ENCODE results near the gene ELL.

The ELL gene

DNA sequence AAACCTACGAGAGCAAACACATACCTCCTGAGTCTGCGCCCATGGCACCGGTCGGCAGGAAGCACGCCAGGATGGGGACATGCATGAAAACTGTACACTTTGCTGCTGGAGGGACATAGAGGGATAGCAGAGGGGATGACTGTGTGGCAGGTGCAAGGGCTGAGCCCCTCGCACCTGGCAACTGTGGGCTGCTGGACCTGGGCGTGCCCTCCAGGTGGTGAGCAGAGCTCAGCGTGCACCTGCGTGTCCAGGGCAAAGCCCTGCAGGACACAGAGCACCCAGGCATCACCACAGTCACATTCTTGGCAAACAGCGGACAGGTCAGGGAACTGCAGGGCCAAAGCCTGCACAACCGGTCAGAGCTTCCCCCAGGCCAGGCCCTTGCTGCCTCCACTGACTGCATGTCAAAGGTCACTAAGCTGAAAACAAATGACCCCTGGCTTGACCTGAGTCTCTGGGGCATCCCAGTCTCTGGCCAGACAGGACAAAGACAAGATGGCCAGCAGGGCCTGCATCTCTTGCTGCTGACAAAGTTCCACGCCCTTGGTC is 75.0 kb downstream of the ELL start:
- DNase-seq (ENCODE audit: low read depth in 2 of 2, low spot score in 1 of 2) = no peak

DNA sequence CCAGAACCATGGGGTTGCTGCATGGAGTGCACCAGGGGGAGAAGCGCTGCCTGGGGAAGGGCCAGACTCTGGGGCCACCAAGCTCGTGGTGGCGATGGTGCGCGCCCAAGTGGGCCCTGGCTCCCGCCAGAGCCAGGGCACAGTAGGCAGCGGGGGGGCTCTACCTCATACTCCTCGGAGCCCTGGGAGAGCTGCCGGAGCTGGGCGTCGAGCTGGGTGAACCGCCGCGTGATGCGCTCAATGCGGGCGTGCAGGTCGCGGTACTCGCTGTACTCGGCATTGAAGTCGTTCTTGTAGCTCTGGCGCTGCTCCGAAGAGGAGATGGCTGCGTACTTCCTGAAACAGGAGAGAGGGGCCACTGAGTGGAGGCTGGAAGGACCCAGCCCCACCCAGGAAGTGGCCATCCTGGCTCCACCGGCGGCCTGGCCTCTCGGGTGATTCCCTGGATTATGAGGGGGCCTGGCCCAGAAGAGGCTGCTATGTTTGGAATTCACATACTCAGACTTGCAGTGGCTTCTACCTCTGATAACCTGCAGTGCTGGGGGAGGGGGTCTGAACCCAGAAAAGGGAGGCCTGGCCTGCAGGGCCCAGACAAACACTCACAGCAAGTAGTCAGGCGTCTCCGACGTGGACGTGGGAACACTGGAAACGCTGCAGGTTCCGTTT is 75.6 kb downstream of the ELL start:
- no peak for DNase-seq (ENCODE audit: low read depth in 2 of 2, low spot score in 1 of 2)

DNA sequence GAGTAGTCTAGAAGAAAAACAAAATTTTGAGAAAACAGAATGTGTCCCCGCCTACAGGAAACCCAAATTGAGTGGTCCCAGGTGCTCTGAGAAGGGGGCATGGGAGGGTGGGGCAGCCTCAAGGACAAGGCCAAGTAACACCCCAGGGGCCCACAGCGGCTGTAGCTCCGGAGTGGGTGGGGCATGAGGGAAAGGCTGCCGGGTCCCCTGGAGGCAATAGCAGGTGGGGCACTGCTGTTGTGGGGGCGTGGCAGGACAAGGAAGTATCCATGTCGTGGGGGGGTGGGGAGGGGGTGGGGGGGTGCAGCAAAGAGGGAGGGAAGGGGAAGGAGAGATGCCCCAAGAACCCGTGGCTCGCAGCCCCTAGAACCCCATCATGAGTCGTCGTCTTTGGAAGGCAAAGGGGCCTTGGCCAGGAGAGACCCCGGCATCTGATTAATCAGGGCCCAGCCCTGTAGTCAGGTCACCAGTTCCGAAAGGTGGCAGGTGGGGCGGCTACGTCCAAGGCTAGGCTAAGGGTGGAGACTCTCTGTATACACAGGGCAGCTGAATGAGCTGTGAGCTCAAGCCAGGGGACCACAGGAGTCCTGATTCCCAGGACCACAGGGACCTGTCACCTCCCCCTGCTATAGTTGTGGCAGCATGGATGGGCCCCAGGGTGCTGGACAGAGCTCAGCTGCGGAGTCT is 76.5 kb downstream of the ELL start:
- DNase-seq (ENCODE audit: low read depth in 2 of 2, low spot score in 1 of 2) = no peak

DNA sequence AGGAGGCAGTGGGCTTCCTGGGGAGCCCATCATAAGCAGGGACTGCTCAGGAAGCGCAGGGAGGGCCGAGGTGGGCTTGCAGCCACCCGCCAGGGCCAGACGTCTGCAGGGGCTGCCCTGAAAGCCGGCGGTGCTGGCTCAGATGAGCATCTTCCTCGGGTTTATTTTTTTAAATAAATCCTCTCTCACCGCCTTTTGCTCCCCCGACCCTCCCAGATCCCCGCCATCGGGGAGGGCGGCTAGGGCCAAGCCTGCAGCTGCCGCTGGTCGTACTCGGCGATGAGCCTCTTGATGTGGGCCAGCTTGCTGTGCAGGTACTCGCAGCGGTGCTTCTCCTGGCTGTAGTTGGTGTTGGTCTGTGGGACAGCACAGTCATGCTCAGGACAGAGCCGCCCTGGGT is 77.4 kb downstream of the ELL start:
- no peak for DNase-seq (ENCODE audit: low read depth in 2 of 2, low spot score in 1 of 2)

DNA sequence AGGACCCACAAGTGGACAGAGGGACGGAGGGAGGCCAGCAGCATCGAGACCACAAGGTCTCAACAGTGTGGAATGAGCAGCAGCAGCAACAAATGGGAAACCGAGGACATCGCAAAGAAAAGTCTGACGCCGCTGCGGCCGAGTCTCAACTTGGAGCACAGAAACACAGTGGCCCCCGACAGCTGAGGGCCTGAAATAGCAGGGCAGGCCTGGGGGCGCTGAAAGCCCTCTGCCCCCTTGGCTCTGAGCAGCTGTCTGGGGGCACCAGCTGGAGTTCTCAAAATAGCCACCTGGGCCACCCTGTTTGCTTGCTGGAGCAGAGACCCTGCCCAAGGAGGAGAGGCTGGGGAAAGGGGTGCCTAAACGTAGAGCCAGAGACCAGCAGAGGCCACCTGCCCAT is 78.0 kb downstream of the ELL start:
- no peak for DNase-seq (ENCODE audit: low read depth in 2 of 2, low spot score in 1 of 2)

DNA sequence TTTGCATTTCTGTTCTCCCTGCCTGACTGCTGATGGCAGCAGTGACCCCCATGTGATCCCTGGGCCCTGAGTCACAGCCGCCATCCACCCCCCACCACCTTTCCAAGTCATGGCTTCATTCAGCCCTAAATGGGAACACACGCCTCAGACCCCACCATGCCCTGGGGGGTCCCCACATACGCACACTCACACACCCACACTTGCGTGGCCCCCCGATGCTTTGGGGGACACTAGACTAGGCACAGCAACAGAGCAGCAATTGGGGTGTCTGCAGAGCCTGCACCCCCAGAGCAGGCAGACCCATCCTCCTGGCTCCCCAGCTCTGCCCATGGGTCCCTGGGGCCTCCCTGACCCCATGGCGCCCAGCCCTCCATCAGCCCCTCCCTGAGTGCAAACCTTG is 78.5 kb downstream of the ELL start:
- DNase-seq (ENCODE audit: low read depth in 2 of 2, low spot score in 1 of 2) = no peak

DNA sequence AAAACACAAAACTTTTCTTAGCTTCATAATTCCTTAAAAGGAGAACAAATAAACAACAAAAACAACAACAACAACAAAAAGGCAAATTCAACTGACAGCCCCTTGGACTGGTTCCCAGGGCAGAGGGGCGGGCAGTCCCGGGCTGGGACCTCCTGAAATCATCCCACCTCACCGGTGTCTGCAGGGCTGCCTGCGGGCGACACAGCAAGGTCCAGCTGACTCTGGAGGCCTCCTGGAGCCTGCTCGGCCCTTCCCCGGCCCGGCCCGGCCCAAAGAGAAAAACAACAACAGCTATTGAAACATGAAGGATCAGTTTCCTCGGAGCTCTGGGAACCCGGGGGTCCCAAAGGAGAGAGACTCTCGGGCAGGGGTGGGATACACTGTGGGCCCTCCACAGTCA is 78.9 kb downstream of the ELL start:
- no peak for DNase-seq (ENCODE audit: low read depth in 2 of 2, low spot score in 1 of 2)

DNA sequence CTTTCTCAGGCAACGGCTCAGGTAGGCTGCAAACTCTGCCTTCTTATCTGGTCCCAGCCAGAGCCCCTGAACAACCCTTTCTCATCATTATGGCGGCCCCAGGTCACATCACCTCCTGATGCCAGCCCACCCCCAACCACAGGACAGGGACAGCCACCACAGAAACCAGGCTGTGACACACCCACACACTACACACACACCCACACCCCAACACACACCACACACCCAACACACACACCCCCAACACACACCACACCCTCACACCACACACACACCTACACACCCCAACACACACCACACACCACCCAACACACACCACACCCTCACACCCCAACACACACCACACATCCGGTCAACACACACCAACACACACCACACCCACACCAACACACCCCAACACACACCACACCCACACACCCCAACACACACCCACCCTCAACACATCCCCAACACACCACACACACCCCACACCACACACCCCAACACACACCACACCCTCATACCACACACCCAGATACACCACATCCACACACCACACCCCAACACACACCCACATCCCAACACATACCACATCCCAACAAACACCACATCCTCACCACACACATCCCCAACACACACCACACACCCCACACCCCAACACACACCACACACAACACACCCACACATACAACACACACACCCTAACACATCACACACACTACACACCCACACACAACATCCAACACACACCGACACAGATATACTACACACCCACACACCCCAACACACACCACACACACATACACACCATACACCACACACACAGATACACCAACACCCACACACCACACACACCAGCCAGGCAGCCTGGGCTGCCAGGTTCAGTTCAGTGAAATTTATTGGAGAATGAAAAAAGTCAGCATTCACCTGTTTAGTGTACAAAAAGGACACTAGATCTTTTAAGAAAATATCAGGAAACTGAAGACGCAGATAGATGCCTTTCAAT is 79.8 kb downstream of the ELL start:
- no peak for DNase-seq (ENCODE audit: low read depth in 2 of 2, low spot score in 1 of 2)

DNA sequence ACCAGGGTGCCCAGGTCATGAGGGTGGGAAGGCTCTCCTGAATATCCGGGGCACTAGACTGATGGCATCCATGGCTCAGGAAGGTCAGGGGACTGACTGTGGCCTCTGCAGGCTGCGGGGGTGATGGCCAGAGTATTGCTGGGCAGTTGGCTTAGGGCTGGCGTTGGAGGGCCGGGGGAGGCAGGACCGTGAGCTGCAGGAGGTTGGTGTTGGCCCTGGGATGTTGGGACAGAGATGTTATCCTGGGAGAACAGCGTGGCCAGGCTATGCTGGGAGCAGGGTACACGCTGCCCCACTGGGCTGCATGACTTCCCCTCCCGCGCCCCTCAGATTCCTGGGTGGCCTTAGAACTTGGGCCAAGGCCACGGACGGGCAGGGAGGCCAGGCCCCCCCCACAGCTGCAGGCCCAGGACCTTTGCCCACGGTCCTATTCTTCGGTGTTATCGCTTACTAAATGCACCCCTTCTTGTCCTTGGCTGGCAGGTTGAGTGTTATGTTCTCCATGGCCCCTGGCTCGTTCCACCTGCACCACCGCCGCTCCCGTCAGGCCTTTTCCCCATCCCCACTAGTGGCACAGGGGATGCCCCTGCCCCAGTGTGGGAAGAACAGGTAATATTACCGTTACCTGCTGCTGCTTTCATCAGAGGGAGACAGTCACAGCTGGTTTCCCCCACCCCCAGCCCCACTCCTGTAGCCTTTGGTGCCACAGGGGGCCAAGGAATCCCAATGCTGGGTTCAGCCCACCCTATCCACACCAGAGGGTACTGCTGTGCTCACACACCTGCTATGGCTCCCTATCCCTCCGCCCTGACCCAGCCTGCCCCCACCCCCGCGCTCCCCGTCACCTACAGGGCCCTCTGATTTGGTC is 80.7 kb downstream of the ELL start:
- DNase-seq (ENCODE audit: low read depth in 2 of 2, low spot score in 1 of 2) = no peak

DNA sequence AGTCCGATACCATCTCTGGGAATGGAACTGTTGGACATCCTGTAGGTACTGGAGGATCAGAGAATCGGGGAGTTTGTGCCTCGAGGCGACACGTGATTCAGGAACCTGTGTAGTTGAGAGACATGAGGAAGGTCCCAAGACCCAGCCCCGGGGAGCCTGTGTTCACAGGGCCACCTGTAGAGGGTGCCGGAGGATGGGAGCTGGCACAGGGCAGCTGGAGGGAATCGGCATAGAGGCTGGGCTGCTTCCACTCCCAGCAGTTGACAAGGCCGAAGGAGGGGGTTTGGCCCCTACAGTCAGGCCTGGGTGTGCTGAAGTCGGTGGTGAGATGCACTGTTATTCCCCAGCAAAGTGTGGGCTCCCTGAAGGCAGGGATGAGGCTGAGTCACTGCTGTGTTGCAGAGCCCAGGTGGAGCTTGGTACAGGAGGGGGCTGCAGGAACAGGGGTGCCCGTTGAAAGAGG is 81.4 kb downstream of the ELL start:
- no peak for DNase-seq (ENCODE audit: low read depth in 2 of 2, low spot score in 1 of 2)

DNA sequence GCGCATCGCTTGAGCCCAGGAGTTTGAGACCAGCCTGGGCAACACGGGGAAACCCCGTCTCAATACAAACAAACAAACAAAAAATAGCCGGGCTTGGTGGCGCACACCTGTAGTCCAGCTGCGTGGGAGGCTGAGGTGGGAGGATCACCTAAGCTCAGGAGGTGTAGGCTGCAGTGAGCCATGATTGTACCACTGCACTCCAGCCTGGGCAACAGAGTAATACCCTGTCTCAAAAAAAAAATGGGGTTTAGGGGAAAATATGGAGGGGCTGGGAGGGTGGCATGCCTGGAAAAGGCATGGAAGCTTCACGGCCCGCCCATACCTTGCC is 82.0 kb downstream of the ELL start:
- DNase-seq (ENCODE audit: low read depth in 2 of 2, low spot score in 1 of 2) = no peak

DNA sequence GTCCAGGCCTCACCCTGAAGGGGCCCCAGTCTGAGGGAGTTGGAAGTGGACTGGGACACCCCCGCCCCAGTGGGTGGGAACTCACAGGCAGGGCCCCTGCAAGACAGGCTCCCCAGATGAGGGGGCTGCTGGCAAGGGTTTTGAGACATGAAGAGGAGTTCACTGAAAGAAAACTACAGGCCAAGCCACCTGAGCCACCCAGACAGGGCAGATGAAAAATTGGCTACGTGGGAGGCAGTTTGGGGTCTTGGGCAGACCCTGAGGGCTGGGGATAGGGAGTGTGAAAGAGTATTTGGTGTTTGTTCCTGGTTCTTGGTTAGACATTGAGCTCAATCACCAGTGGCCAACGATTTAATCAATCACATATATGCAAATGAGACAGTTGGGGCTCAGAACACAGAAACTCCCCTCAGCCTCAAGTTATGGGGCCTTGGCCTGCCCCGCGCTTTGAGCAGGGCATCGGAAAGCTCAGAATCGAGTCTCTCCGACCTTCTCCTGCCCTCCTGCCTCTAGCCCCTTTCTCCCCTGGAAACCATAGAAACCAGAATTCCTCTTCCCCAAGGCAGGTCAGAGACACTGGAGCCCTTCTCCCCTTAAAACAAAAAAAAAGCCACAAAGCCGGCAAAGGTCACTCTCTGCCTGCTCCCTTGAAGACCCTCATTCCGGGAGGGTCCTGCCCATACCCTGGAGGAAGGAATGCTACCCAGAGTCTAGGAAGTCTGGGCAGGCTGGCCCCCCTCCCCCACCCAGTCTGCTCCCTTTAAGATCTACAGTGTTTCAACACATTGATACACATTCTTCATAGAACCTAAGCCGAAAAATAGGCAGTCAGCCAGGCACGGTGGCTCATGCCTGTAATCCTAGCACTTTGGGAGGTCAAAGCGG is 82.6 kb downstream of the ELL start:
- no peak for DNase-seq (ENCODE audit: low read depth in 2 of 2, low spot score in 1 of 2)

DNA sequence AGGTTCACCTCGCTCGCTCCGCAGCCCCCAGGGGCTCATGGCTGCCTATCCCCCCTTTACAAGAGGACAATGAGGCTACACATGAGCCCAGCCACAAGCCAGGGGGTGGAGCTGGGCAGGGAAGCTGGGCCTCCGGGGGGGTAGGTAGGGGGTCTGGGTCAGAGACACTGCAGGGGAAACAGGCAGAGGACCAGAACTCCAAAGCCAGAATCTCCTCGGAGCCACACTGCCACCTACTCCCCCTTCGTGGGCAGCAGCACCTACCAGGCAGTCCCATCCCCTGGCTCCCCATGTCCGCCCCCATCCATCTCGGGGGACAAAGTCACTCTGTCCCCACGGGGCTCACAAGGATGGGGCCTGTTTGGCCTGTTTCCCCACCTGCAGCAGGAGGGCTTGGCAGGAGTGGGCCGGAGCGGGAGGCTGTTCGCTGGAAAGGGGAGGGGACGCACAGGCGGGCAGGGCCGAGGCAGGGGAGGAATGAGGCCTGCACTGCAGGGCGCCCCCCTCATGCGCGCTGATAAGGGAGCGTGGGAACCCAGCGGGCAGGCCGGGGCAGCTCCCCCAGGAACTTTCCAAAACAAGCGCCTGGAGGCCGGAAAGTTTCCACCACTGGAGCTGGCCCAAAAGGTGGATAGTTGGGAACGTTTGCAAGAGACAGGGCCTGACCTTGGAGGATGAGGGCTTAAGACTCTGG is 83.4 kb downstream of the ELL start:
- no peak for DNase-seq (ENCODE audit: low read depth in 2 of 2, low spot score in 1 of 2)

DNA sequence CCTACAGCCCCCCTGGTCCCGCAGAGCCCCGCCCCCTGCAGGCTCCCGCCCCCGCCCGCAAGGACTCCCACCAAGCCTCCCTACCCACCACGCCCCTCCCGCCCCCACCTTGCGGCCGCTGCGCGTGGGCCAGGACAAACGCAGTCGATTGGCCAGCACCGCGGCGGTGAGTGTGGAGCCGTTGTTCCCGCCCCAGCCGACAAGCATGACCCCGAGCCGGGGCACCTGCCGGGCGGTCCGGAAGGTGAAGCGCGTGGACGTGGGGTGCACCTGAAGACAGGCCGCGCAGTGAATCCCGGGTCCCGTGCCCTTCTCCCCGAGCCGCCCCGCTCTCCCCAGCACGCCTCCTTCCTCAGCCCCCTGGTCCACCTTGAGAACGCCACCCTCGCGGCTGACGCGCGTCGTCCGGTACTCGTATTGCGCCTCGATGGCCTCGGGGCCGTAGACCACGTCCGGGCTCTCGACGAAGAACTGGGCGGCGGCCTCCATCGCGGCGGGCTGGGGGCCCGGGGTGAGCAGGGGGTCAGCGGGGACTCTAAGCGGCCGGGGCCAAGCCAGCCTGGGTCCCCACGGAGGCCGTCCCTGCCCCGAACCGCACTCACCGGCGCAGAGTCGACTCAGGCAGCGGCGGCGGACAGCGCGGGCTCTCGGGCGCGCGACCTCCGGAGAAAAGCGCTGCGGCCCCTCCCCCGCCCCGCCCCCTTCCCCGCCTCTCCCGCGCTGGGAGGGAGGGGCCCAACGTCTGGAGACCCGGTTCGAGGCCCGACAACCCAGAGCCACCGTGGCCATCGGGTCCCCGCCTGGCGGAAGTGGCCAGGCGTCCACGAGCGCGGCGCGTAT is 84.2 kb downstream of the ELL start, which contains the start of gene ISYNA1:
ISYNA1 (minus strand) TSS at position 643 of the 840 bp plus-strand sequence; CDS start at position 489, 154 bp downstream.
- peak; percentile 33 to 64 for DNase-seq (ENCODE audit: low read depth in 2 of 2, low spot score in 1 of 2)

DNA sequence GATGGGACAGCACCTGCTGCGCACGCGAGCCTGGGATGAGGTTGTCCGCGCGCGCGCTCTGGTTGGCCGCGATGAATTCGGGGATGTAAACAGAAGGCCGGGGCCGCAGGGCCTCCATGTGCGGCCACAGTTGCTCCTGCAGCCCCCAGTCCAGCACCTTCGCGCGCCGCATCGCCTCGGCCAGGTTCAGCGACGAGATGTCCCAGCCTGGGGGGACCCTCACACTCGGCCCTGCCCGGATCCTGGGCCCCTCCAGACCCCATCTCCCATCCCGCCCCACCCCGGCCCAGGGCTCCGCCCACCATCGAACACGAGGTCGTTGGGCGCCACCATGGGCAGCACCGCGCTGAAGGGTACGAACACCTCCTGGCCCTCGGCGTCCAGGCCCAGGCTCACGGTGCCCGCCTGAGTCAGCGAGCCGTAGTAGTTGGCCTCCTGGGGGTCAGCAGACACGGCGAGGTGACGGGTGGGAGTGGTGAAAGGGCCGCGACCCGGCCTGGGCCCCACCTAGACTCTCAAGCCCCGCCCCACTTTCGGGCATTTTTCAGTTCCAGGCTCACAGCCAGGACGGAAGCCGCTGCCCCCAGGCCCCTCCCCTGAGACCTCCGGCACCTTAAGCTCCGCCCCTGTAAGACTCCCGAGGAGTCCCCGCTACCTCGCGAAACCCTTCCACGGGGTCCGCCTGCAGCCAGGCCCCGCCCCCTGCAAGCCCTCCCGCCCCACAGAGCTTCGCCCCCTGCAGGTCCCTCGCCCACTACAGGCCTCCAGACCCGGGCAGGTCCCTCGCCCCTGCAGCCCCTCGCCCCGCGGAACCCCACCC is 85.0 kb downstream of the ELL start:
- DNase-seq (ENCODE audit: low read depth in 2 of 2, low spot score in 1 of 2) = peak; percentile 60 to 75

DNA sequence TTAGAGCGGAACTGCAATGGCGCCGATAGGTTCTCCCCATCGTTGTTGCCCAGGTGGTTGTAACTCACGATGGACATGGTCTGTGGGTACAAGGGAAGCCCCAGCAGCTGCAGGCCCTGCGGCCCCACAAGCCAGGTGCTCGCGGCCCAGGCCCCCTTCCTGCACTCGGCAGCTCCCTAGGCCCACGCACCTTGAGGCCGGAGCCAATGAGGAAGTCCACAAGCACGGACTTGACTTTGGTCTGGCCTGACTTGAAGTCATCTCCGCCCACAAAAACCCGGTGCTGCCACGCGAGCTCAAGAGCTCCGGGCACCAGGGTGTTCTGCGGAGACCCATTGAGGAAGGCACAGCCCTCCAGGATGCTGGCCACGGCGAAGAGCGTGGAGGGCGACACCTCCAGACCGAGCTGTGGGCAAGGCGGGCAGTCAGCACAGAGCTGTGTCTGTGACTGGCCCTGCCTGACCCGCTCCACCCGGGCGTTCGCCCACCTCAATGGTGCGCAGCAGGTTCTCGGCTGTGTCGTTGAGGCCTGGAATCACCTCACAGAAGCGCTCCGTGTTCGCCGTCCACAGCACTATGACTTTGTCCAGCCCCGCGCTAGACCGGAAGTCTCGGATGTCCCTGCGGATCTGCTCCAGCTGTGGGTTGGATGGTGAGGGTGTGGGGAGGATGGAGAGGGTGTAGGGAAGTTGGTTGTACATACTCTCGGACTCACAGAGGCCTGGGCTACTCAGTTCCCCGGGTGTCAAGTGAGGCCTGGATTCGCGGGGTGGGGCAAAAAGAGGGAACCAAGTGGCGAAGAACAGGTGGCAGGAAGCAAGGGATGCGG is 85.8 kb downstream of the ELL start:
- DNase-seq (ENCODE audit: low read depth in 2 of 2, low spot score in 1 of 2) = no peak
